Right lobe of liver (tissue), 6 donors: ENCODE results near the gene MGAT4A. TPM values are rescaled to one million over a fixed set of nuclear protein-coding genes. Genes with fewer than 3 reads are reported as not detected.

ENCODE experiments used
- ATAC-seq, 4 donors: fragments of 200-7000 bp; cut with Tn5 transposase; one replicate each; pipeline ENCODE4 v1.9.1; 2020; ENCODE audit warnings: mild to moderate bottlenecking in 4 of 4, moderate library complexity in 4 of 4
- DNase-seq, 3 donors: peaks; one replicate each; pipeline ENCODE4 v3.0.0-alpha.2; 2020
- H3K27ac ChIP-seq, 3 donors: fragments of 200-600 bp; one replicate each; pipeline ENCODE4 v1.8.0; 2022
- H3K27me3 ChIP-seq, 2 donors: fragments of 200-600 bp; one replicate each; pipeline ENCODE4 v1.8.0; 2022
- H3K36me3 ChIP-seq, 4 donors: fragments of 200-600 bp; sonication (generic) in 1 of 4; one replicate each; pipeline versions ENCODE4 v1.5.1 to v1.8.0; 2017 to 2022; ENCODE audit warnings: control low read depth in 1 of 4
- H3K4me1 ChIP-seq, 4 donors: fragments of 200-600 bp; sonication (generic) in 1 of 4; one replicate each; pipeline versions ENCODE4 v1.5.1 to v1.8.0; 2017 to 2022; ENCODE audit warnings: control low read depth in 1 of 4
- H3K4me3 ChIP-seq, 3 donors: fragments of 200-600 bp; one replicate each; pipeline ENCODE4 v1.8.0; 2022
- H3K9me3 ChIP-seq, 4 donors: fragments of 200-600 bp; sonication (generic) in 1 of 4; one replicate each; pipeline versions ENCODE4 v1.5.1 to v1.8.0; 2017 to 2022; ENCODE audit warnings: control low read depth in 1 of 4
- CTCF ChIP-seq, 4 donors: fragments of 200-600 bp in 3 of 4; fragments of 450-650 bp in 1 of 4; IDR thresholded peaks; one replicate each; pipeline versions ENCODE4 v1.5.1 to v1.8.0; 2016 to 2022; ENCODE audit warnings: antibody characterized with exemption in 4 of 4, mild to moderate bottlenecking in 2 of 4
- POLR2A ChIP-seq: fragments of 450-650 bp; IDR thresholded peaks from one replicate; pipeline ENCODE4 v1.6.1; 2017; ENCODE audit warnings: antibody characterized with exemption, mild to moderate bottlenecking
- WGBS: methylation state at CpG from one replicate; pipeline ENCODE4 v1.1.6; 2018; ENCODE audit warnings: low coverage, low lambda C conversion rate; ENCODE audit not compliant: insufficient coverage; ENCODE audit errors: missing lambda C conversion rate; 5-methylcytosine and 5-hydroxymethylcytosine counted together
- intact Hi-C, 2 donors: fragments of 100-400 bp; cut with DNase I; formaldehyde crosslinking; loops; one replicate each; pipeline versions ENCODE4 v1.11.2 to v1.14.1; 2022
- total RNA-seq, 6 experiments: library from RNA; depleted of rRNA in 2 of 6; stranded (reverse); fragments of >200 nt in 2 of 6; fragmentation: NEBNext Ultra II Directional in 3 of 6; extraction: Animal tissue kit (Norgen Biotek cat#: 25700) in 3 of 6; gene quantifications; one replicate each; pipeline versions ENCODE4 v1.1.0 to v1.2.4, GENCODE V29; 2016 to 2023
- donor health status: DM: no; HTN: yes; CAD: no.
- donor health status: DM: no; HTN: no; CAD: no.
- donor health status: DM: no; HTN: no; CAD: no.
- donor health status: DM: no; HTN: yes; CAD: no.
- donor health status: DM: no; HTN: yes; CAD: no.

Gene MGAT4A
- total RNA-seq, 6 experiments from 2014 or later, result 7.8 to 16.0 (median 11.7) TPM

- Histone ChIP-seq H3K9me3 (no peaks in the 10 kb centered on the region), H3K4me1 (peaks cover 0 to 51% (median 25%) of the 10 kb centered on the region in 4 donors), H3K27me3 (no peaks in the 10 kb centered on the region), H3K36me3 (no peaks in the 10 kb centered on the region), H3K27ac (peak overlapping the region in 2 of 3 donors; percentile 56 to 65), H3K4me3 (no peak overlapping the region)
- no peak for TF ChIP-seq POLR2A
- no peak for TF ChIP-seq CTCF (IDR thresholded peaks at IDR 0.05)
- ATAC-seq, result peak; percentile 75 to 93 (median 88)
- intact Hi-C loops, result no loop called here
- 18% methylated on average over 7 of the region's 8 CpGs for WGBS
- peak; percentile 44 to 78 (median 78) for DNase-seq
Observed at GRCh38 chr2:98702127-98702802, 28.7 kb downstream of the MGAT4A start.

- WGBS, result 44% methylated on average over 1 of the region's 1 CpG
- no peaks in the 10 kb centered on the region for H3K36me3 ChIP-seq
- ATAC-seq (peak; percentile 42 to 64 (median 45)), DNase-seq (no peak)
- intact Hi-C loops, result no loop called here
- H3K4me1 ChIP-seq, result peaks cover 0 to 51% (median 25%) of the 10 kb centered on the region in 4 donors
- H3K27me3 ChIP-seq, result no peaks in the 10 kb centered on the region
- no peak for TF ChIP-seq CTCF (IDR thresholded peaks at IDR 0.05)
- TF ChIP-seq POLR2A, result no peak
- H3K27ac ChIP-seq, result peak overlapping the region in 2 of 3 donors; percentile 35 to 65
- H3K4me3 ChIP-seq, result no peak overlapping the region
- H3K9me3 ChIP-seq, result no peaks in the 10 kb centered on the region
Observed at GRCh38 chr2:98701230-98701629, 29.7 kb downstream of the MGAT4A start.

- no peak overlapping the region for H3K27ac ChIP-seq
- peaks cover 0 to 37% (median 17%) of the 10 kb centered on the region in 4 donors for H3K4me1 ChIP-seq
- intact Hi-C loops, result no loop called here
- no peak overlapping the region for H3K4me3 ChIP-seq
- no peak for DNase-seq
- TF ChIP-seq CTCF (IDR thresholded peaks at IDR 0.05), result no peak
- no peak for TF ChIP-seq POLR2A
- H3K36me3 ChIP-seq, result no peaks in the 10 kb centered on the region
- no peaks in the 10 kb centered on the region for H3K9me3 ChIP-seq
- ATAC-seq, result no peak
- H3K27me3 ChIP-seq, result no peaks in the 10 kb centered on the region
- 89% methylated on average over 6 of the region's 6 CpGs for WGBS
Observed at GRCh38 chr2:98698896-98699295, 32.0 kb downstream of the MGAT4A start.

- TF ChIP-seq CTCF (IDR thresholded peaks at IDR 0.05) (no peak), POLR2A (no peak)
- peaks cover 0 to 26% (median 11%) of the 10 kb centered on the region in 4 donors for H3K4me1 ChIP-seq
- intact Hi-C loops, result no loop called here
- DNase-seq, result no peak
- H3K27me3 ChIP-seq, result no peaks in the 10 kb centered on the region
- no peak overlapping the region for H3K27ac ChIP-seq
- WGBS, result 75% methylated on average over 5 of the region's 5 CpGs
- H3K4me3 ChIP-seq, result no peak overlapping the region
- H3K36me3 ChIP-seq, result no peaks in the 10 kb centered on the region
- no peaks in the 10 kb centered on the region for H3K9me3 ChIP-seq
- no peak for ATAC-seq
Observed at GRCh38 chr2:98697651-98698337, 33.1 kb downstream of the MGAT4A start.
